Breast epithelium (tissue), 3 donors: Measurements from ENCODE around the gene IDH1.

Experiments
- POLR2A ChIP-seq: fragments of 450-650 bp; IDR thresholded peaks from one replicate; pipeline ENCODE4 v1.6.1; 2016; ENCODE audit warnings: antibody characterized with exemption, mild to moderate bottlenecking, moderate library complexity
- POLR2AphosphoS5 ChIP-seq, 3 donors: sonication (generic); formaldehyde crosslinking; IDR thresholded peaks; one replicate each; pipeline ENCODE4 v1.6.1; 2017; ENCODE audit warnings: antibody characterized with exemption in 3 of 3
- TF ChIP-seq, protein P1 (sequence below), 3 donors: fragments of 450-650 bp; IDR thresholded peaks; one replicate each; pipeline ENCODE4 v1.5.1; 2016 to 2017; ENCODE audit warnings: antibody characterized with exemption in 3 of 3, mild to moderate bottlenecking in 3 of 3, moderate library complexity in 3 of 3

DNA sequence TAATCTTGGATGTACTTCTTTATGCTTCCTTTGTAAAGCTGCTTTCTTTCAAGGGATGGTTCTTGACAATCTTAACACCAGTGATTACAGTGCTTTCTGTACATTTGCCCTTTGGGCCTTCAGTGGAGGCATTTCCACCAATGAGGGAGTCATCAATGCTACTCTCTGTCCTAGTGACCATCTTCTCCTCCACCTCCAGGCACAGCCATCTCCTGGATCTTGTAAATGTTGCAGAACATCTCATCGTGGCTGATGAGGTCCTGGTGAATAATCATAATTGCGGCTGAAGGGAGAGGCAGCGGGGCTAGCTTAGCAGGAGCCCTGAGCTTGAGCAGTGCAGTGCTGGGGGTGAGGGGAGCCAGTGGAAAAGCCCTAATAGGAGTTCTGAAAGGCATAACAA lies 32.5 kb downstream of the IDH1 start:
- TF ChIP-seq POLR2A (no peak), POLR2AphosphoS5 (IDR thresholded peaks at IDR 0.05) (no peak)
- TF ChIP-seq, protein P1, sequence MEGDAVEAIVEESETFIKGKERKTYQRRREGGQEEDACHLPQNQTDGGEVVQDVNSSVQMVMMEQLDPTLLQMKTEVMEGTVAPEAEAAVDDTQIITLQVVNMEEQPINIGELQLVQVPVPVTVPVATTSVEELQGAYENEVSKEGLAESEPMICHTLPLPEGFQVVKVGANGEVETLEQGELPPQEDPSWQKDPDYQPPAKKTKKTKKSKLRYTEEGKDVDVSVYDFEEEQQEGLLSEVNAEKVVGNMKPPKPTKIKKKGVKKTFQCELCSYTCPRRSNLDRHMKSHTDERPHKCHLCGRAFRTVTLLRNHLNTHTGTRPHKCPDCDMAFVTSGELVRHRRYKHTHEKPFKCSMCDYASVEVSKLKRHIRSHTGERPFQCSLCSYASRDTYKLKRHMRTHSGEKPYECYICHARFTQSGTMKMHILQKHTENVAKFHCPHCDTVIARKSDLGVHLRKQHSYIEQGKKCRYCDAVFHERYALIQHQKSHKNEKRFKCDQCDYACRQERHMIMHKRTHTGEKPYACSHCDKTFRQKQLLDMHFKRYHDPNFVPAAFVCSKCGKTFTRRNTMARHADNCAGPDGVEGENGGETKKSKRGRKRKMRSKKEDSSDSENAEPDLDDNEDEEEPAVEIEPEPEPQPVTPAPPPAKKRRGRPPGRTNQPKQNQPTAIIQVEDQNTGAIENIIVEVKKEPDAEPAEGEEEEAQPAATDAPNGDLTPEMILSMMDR (IDR thresholded peaks at IDR 0.05) = no peak
